HG02678 (cell line): ENCODE results near the gene ZNF618.

Source experiments
- ATAC-seq: cut with Tn5 transposase; IDR thresholded peaks from one replicate; pipeline ENCODE4 v1.9.1; 2021; ENCODE audit warnings: mild to moderate bottlenecking, moderate library complexity; ENCODE audit not compliant: unreplicated experiment

The ZNF618 gene, protein sequence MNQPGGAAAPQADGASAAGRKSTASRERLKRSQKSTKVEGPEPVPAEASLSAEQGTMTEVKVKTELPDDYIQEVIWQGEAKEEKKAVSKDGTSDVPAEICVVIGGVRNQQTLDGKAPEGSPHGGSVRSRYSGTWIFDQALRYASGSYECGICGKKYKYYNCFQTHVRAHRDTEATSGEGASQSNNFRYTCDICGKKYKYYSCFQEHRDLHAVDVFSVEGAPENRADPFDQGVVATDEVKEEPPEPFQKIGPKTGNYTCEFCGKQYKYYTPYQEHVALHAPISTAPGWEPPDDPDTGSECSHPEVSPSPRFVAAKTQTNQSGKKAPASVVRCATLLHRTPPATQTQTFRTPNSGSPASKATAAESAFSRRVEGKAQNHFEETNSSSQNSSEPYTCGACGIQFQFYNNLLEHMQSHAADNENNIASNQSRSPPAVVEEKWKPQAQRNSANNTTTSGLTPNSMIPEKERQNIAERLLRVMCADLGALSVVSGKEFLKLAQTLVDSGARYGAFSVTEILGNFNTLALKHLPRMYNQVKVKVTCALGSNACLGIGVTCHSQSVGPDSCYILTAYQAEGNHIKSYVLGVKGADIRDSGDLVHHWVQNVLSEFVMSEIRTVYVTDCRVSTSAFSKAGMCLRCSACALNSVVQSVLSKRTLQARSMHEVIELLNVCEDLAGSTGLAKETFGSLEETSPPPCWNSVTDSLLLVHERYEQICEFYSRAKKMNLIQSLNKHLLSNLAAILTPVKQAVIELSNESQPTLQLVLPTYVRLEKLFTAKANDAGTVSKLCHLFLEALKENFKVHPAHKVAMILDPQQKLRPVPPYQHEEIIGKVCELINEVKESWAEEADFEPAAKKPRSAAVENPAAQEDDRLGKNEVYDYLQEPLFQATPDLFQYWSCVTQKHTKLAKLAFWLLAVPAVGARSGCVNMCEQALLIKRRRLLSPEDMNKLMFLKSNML

DNA sequence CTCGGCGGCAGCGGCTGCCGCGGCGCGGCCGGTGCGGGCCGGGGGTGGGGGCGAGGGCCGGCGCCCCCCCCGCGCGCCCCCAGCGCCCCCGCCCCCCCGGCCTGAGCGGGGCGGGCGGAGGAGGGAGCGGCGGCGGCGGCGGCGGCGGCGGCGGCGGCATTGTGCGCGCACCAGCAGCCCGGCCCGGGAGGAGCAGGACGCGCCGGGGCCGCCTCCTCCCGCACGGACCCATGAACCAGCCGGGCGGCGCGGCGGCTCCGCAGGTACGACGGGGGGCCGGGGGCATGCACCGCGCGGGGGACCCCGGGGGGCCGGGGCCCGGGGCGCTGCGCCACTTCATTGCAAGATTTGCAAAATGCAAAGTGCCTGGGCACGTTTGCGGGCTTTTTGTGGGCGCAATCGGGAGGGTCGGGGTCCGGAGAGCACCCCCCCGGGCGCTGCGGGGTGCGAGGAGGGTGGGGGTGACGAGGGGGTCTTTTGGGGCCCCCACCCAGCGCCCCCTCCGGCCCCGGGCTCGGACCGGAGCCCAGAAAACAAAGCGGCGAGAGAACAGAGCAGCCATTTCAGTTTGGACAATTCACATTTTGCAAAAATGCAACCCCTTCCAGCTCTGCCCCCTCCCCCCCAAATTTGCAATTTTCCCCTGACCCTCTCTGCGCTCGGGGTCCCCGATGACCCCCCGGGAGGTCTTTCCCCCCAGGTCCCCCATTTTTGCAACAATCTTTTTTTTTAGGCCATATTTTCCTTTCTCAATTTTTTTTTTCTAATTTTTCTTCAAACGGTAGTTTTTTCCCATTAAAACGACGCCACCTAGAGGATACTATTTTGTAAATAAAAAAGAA lies at the start of gene ZNF618:
Gene ZNF618 (plus strand): TSS at position 159 of the 842 bp plus-strand sequence. CDS start 72 bp downstream, at position 231.
- ATAC-seq: no peak

- ATAC-seq: no peak
Observed at GRCh38 chr9:113828221-113828620, 47.9 kb upstream of the ZNF618 start.

GRCh38 chr9:113837334-113837733 lies 38.8 kb upstream of the ZNF618 start:
- ATAC-seq: no peak

- no peak for ATAC-seq
Observed at GRCh38 chr9:113842086-113842485, 34.0 kb upstream of the ZNF618 start.

DNA sequence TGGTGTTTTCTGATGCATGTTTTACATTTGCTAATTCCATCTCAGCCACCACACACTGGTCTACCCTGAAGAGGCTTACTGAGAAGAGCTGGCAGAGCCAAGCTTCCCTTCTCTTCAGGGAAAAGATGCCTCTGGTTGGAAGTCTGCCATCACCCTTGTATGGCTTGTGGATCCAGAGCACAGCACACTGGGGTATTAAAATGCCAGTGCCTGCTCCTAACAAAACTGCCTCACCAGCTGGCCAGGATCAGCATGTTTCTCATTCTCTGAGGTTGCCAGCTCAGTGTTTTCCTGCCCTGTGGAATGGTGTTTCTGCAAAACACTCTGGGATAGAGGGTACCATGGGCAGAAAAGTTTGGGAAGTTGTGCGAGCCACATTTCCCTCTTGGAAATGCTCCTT lies 31.6 kb upstream of the ZNF618 start:
- ATAC-seq: no peak

DNA sequence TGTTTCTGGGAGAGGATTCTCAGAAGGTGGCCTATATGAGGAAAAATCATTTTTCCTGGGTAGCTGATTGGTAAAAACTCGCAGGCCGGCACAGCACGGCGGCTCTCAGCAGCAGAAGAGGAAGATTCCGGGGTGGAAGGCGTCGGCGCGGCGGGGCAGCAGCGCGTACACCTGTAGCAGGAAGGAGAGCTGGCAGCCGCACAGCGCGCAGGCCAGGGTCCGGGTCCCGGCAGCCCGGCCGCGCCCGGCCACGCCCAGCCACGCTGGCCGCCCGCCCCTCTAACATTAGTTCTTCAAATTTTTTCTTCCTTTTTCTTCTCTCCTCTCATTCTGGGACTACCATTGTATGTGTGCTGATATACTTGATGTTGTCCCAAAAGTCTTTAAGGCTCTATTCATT lies 24.8 kb upstream of the ZNF618 start:
- no peak for ATAC-seq

- no peak for ATAC-seq
Observed at GRCh38 chr9:113851873-113852272, 24.2 kb upstream of the ZNF618 start.

- no peak for ATAC-seq
Observed at GRCh38 chr9:113853333-113853732, 22.8 kb upstream of the ZNF618 start.

GRCh38 chr9:113854310-113854709 lies 21.8 kb upstream of the ZNF618 start:
- ATAC-seq: no peak

- no peak for ATAC-seq
Observed at GRCh38 chr9:113857875-113858274, 18.2 kb upstream of the ZNF618 start.

- ATAC-seq: no peak
Observed at GRCh38 chr9:113858282-113858681, 17.8 kb upstream of the ZNF618 start.

DNA sequence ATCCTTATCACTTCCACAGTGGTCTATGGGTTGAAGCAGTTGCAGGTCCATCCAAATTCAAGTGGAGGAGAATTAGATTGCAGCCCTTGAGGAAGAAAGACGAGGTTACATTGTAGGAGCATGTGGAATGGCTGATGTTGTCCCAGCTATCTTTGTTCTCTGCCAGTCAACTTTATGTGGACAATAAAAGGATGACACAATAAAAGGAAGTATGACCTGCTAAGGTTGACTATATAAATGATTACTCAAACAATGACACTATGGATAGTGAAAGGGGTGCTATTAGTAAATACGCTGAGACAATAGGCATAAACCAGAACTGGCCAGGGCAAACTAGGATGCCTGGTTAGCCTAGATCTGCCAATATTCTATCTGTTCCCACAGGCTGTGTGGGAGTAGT lies 12.8 kb upstream of the ZNF618 start:
- ATAC-seq: no peak

DNA sequence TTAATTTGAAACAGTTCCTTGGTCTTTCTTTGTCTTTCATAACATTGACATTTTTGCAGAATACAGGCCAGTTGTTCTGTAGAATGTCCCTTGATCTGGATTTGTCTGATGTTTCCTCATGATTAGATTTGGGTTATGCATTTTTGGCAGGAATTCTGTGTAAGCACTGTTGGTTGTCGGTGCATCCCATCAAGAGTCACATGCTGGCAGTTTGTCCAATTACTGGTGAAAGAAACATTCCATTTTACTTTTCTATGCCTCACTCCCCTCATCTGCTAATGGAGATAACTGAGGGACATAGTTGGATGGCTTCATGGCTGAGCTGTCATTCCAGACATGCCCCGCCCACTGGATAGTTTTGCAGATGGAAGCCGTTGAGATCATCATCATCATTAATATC lies 7.6 kb upstream of the ZNF618 start:
- ATAC-seq: no peak

DNA sequence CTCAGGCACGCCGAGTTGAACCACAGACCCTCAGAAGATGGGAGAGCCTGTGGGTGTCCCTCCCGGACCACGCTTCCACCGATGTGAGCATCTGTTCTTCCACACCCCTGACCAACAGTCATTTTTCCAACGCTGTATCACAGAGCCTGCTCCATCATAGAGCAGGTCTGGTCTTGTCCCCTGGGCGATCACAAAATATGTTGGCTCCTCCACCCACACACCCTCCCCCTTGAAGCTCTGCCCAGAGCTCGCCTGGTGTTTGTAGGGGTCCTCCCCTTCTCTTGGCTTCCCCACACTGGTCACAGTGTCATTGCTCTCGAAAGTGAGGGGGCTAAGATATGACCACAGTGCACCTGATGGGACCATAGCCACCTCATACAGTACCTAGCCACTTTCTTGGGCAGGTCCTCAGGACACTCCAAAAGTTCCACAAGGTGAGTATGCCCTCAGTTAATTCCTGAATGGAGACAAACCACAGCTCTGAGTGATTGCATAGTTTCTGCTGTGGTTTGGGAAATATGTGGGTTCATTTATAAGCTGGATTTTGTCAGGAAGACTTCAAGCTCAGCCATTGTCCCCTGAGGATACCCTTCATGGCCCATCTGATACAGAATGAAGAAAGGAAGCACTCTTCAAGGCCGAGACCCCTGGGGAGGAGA lies 3.5 kb upstream of the ZNF618 start:
- ATAC-seq: no peak

- ATAC-seq: no peak
Observed at GRCh38 chr9:113873446-113873845, 2.7 kb upstream of the ZNF618 start.

- ATAC-seq: no peak
Observed at GRCh38 chr9:113873926-113874325, 2.2 kb upstream of the ZNF618 start.

GRCh38 chr9:113875459-113876150 lies 504 bp upstream of the ZNF618 start:
- no peak for ATAC-seq

DNA sequence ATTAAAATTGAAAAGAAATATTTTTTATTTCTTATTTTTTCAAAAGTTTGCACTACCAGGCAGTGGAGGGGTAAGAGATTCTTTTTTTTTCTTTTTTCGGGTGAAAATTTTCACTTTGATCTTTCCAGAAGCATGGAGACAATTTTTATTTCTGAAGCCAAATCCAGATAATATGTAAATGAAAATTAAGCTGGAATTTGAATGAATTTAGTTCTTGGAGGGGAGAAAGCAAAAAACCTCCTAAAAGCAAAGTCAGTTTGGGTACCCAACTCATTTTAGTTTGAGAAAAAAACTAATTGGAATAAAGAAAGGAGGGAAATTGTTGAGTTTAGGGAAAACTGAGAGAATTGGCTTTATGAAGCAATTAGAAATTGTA lies 872 bp downstream of the ZNF618 start:
- no peak for ATAC-seq

DNA sequence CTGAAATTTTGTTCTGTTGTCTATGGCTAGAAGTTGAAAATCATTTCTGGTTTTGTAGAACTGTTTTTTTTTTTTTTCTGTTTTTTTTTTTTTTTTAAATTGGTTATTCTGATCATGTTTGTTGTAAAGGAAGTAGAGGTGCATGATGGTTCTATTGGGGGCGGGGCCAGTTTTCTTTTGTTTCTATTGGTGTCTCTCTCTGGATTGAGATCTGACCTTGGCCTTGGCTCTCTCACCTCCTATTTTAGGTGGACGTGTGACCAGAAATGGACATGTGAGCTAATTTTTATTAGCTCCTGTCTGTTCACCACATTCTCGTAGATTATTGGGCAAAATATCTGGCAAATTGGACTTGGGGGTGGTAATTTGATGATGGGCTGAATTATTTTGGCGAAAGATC lies 3.2 kb downstream of the ZNF618 start:
- ATAC-seq: no peak

DNA sequence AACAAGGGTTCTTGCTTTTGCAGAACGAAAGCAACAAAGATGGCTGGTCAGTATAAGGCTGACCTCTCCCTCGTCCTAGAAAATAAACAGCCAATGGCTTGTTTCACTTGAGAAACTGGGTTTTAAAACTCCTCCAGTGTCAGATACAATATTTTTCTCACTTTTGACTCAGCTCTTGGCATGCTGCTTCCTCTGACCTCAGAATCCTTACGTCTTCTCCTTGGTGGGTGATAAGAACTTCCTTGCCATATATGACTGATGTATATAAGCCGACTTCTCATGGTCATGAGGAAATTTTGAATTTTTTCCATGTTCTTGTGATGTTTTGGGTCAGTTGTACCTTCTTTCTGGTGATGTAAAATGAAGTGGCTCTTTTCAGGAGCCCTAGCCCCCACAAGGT lies 3.8 kb downstream of the ZNF618 start:
- no peak for ATAC-seq
